NT2/D1 (cell line): ENCODE measurements around the gene PRR7.

Source experiments
- DNase-seq: peaks from one replicate; pipeline ENCODE4 v3.0.0-alpha.2; 2011; ENCODE audit warnings: low read depth, low spot score
- H3K27me3 ChIP-seq: 2 replicates; pipeline ENCODE4 v1.6.0; 2011; ENCODE audit warnings: mild to moderate bottlenecking; ENCODE audit not compliant: insufficient read length, insufficient read depth
- H3K36me3 ChIP-seq: 2 replicates; pipeline ENCODE4 v1.6.1; 2011; ENCODE audit warnings: mild to moderate bottlenecking, low read length, mixed read lengths; ENCODE audit not compliant: insufficient read depth, insufficient read length
- H3K4me1 ChIP-seq: 2 replicates; pipeline ENCODE4 v1.5.1; 2011; ENCODE audit not compliant: insufficient read depth, insufficient read length
- H3K4me3 ChIP-seq: 2 replicates; pipeline ENCODE4 v1.5.1; 2011; ENCODE audit warnings: low read depth; ENCODE audit not compliant: insufficient read length
- H3K9ac ChIP-seq: 2 replicates; pipeline ENCODE4 v1.6.0; 2011; ENCODE audit warnings: low read depth; ENCODE audit not compliant: insufficient read length
- H3K9me3 ChIP-seq: 2 replicates; pipeline ENCODE4 v1.5.1; 2011; ENCODE audit warnings: mild to moderate bottlenecking, low read length; ENCODE audit not compliant: insufficient read depth
- SUZ12 ChIP-seq: IDR thresholded peaks from 2 replicates; pipeline ENCODE4 v1.6.1; 2011; ENCODE audit not compliant: insufficient read length, insufficient read depth; ENCODE audit errors: extremely low read depth
- YY1 ChIP-seq: IDR thresholded peaks from 2 replicates; pipeline ENCODE4 v1.6.1; 2011; ENCODE audit not compliant: insufficient read length, insufficient read depth
- ZNF274 ChIP-seq: IDR thresholded peaks from 2 replicates; pipeline ENCODE4 v1.6.1; 2011; ENCODE audit warnings: mild to moderate bottlenecking, low read depth, low read length

The PRR7 gene

GRCh38 chr5:177434942-177435738, 11.5 kb upstream of the PRR7 start:
- no peak overlapping the region for H3K9ac ChIP-seq
- TF ChIP-seq ZNF274: no peak
- TF ChIP-seq YY1: no peak
- no peak for TF ChIP-seq SUZ12
- H3K27me3 ChIP-seq: no peaks in the 10 kb centered on the region
- DNase-seq: no peak
- H3K4me3 ChIP-seq: no peak overlapping the region
- H3K4me1 ChIP-seq: peaks cover 2% of the 10 kb centered on the region
- no peaks in the 10 kb centered on the region for H3K9me3 ChIP-seq
- H3K36me3 ChIP-seq: peaks cover 85% of the 10 kb centered on the region

- no peak overlapping the region for H3K9ac ChIP-seq
- H3K36me3 ChIP-seq: peaks cover 85% of the 10 kb centered on the region
- H3K4me3 ChIP-seq: no peak overlapping the region
- H3K9me3 ChIP-seq: no peaks in the 10 kb centered on the region
- peaks cover 7% of the 10 kb centered on the region for H3K4me1 ChIP-seq
- no peaks in the 10 kb centered on the region for H3K27me3 ChIP-seq
- no peak for DNase-seq
- TF ChIP-seq YY1 (no peak), SUZ12 (no peak), ZNF274 (no peak)
Measured at GRCh38 chr5:177435847-177436536, 10.6 kb upstream of the PRR7 start.

DNA sequence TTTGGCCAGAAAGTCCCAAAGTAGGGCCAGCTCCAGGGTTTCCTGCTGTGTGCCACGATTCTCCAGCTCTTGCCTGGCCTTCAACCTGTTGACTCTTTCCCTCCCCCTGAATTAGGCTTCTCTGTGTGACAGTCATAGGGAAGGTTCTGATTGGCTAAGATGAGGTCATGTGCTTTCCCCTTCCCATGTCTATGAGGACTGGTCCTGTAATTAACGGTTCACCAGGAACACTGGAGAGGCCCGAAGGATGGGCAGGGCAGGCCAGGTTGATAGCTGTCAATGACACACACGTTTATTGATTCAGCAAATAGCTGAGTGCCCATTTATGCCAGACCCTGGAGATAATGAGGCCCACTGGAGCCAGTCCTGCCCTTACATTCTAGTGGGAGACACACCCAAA, 9.0 kb upstream of the PRR7 start:
- TF ChIP-seq ZNF274 (no peak), YY1 (no peak), SUZ12 (no peak)
- Histone ChIP-seq H3K4me3 (no peak overlapping the region), H3K9ac (no peak overlapping the region), H3K9me3 (no peaks in the 10 kb centered on the region), H3K4me1 (peaks cover 15% of the 10 kb centered on the region), H3K27me3 (no peaks in the 10 kb centered on the region), H3K36me3 (peaks cover 85% of the 10 kb centered on the region)
- DNase-seq: no peak

DNA sequence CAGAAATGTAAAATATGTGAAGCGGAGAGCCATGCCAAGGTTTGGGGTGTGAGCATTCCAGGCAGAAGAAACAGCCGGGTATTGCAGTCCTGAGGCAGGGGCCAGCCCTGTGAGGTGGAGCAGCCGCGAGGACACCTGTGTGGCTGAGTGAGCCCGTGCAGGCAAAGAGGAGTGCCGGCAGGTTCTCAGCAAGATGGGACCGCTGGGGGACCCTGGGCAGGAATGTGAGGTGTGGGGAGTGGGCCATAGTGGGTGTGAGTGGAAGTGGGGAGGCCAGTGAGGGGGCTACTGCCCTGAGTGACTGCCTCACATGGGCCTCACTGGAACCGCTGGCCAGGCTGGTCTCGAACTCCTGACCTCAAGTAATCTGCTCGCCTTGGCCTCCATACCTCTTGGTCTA, 8.1 kb upstream of the PRR7 start:
- Histone ChIP-seq H3K4me1 (peaks cover 15% of the 10 kb centered on the region), H3K9ac (no peak overlapping the region)
- no peak for DNase-seq

GRCh38 chr5:177439518-177440053, 7.0 kb upstream of the PRR7 start:
- Histone ChIP-seq H3K36me3 (peaks cover 83% of the 10 kb centered on the region), H3K4me3 (no peak overlapping the region), H3K27me3 (no peaks in the 10 kb centered on the region), H3K9ac (no peak overlapping the region), H3K4me1 (peaks cover 19% of the 10 kb centered on the region), H3K9me3 (no peaks in the 10 kb centered on the region)
- TF ChIP-seq SUZ12 (no peak), ZNF274 (no peak), YY1 (no peak)
- DNase-seq: no peak

More for the DNA sequence above, 8.1 kb upstream of the PRR7 start:
- H3K27me3 ChIP-seq: no peaks in the 10 kb centered on the region
- no peaks in the 10 kb centered on the region for H3K9me3 ChIP-seq
- H3K36me3 ChIP-seq: peaks cover 84% of the 10 kb centered on the region
- no peak for TF ChIP-seq YY1
- TF ChIP-seq ZNF274: no peak
- TF ChIP-seq SUZ12: no peak
- no peak overlapping the region for H3K4me3 ChIP-seq

DNA sequence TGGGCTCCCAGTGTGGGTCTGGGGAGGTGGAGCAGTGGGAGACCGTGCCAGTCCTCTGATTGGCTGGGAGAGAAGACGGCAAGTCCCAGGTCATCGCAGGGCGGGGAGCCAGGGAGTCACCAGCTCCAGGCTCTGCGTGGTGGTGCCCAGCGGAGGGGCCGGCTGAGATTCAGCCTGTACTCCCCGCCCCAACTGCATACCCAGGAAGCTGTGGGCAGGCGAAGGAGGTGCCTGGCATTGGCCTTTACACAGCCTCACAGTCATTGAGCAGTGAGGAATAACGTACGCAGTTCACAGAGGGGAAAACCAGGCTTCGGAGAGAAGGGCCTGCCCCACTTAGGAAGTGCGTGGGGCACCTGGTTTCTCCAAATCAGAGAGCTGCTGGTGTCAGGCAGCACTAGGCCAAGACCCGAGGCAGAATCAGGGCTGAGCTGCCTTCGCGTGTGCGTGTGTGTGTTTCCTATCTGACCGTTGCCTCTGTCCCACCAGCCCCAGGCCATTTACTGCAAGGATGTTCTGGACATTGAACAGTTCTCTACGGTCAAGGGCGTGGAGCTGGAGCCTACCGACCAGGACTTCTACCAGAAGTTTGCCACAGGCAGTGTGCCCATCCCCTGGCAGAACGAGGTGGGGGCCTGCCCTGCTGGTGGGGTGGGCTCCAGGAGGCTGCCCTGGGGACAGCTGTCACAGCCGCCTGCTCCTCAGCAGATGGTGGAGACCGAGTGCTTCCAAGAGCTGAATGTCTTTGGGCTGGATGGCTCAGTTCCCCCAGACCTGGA, 6.2 kb upstream of the PRR7 start:
- no peak for TF ChIP-seq ZNF274
- TF ChIP-seq SUZ12: no peak
- TF ChIP-seq YY1: no peak
- H3K36me3 ChIP-seq: peaks cover 75% of the 10 kb centered on the region
- H3K27me3 ChIP-seq: no peaks in the 10 kb centered on the region
- no peak for DNase-seq
- peaks cover 19% of the 10 kb centered on the region for H3K4me1 ChIP-seq
- H3K4me3 ChIP-seq: no peak overlapping the region
- H3K9me3 ChIP-seq: no peaks in the 10 kb centered on the region
- H3K9ac ChIP-seq: no peak overlapping the region
